ENCODE measurements around the gene MPPED2.

The MPPED2 gene

DNA sequence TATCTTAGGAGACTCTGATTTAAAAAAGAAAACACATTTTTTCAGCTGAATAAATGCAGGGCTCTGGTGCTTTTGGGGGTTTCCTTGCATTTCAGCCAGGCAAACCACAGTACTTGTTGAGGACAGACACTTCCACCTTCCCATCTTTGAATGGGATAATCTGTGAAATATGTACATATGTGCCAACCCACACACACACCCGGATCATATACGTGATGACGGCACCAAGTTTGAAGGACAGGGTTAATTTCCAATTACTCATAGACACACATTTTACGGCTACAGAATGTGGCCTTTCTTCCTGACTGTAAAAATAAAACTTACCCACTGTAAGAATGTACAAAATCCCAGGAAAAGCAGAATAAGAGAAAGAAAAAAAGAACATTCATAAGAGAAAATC is 104.4 kb downstream of the MPPED2 start:
- DNase-seq, result no peak

DNA sequence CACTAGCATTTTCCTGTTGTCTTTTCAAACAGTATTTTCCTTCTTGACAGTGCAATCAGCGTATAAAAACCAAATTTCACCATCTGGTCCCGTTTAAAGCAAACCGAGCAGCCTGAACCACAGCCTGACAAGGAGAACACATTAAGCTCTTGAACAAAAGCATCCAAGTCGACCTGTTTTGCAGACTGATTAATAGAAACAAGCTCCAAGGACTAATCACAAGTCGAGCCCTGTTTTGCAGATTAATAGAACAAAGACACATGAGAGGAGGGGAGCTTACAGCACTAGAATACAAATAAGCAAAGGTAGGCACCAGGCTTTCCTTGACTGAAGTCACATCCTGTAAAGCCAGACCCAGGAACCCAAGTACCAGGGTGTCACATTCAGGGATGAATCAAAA is 104.8 kb downstream of the MPPED2 start:
- no peak for DNase-seq

DNA sequence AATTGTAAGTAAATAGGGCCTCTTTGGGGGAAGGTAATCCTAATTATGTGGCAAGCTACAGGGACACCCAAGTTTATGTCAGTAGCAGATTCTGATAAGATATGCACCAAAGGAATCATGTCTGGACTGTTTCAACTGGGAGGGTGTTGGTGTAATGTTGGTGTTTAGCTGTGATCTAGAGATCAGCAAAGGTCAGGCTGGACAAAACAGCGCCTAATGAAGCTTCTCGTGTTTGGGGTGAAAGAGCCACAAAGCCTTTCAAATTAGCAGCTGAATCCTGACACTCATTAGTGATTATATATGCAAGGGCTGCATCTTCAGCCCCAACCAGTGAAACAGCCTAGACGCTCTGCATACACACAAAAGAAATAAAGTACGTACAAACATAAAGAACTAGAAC is 106.3 kb downstream of the MPPED2 start:
- no peak for DNase-seq

DNA sequence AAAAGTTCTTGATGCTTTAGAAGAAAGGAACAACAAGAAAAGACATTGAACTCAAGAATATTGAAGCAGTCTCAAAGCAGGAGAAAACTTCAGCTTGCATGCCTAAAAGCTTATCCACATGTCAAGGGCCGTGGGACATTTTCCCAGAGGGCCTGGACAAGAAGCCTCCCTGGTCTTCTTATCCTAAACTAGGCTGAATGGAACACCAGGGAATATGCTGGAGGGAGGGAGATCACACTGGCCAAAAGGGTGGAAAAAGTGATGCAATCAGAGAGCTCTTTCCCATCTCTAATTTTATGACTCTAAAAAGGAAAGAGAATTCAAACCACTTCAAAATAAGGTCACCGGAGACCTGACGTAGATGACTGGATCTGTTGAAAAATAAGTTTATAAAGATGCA is 107.2 kb downstream of the MPPED2 start:
- DNase-seq, result no peak

DNA sequence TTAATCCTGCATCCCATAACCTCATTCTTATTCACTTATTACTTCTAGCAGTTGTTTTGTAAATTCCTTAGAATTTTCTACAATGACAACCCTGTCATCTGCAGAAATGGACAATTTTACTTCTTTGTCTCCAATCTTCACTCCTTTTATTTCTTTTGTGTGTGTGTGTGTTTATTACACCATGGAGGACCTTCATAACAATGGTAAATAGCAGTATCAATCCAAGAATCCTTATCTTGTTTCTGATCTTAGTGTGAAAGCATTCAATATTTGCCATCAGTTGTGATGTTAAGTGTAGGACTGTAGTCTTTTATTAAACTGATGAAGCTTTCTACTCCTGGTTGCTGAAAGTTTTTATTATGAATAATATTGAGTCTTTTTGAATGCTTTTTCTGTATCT is 109.1 kb downstream of the MPPED2 start:
- no peak for DNase-seq

DNA sequence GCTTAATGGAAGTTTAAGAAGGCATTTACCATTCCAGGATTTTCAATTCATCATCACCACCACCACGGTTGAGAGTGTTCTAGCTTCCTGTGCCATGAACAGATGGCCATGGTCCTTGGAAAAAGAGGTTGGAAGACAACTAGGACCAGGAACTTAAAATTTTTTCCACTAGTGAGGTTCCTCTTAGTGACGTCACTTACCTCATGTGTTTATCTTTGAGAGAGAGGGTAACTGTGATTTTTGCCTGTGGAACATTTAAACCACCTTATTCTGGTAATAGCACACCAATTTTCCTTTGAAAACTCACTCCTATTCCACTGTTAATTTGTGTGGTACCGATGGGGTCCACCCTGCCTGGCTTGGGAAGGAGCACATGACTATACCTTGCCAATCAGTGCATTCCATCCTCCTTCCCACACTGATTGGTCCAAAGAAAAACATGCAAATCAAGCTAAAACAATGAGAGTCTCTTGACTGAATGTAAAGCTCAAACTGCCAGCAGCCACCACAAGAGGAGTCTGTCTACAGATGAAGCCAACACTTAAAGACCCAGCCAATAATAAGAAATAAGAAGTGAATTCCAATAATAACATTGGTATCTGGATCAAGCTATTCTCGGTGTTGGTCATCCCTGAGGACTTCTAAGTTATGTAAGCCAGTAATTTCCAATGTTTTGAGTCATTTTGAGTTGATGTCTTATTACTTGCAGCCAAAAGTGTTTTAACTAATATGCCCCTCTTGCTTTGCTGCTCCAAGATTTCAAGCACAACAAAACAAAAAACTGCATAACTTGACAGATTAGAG is 111.8 kb downstream of the MPPED2 start:
- no peak for DNase-seq

DNA sequence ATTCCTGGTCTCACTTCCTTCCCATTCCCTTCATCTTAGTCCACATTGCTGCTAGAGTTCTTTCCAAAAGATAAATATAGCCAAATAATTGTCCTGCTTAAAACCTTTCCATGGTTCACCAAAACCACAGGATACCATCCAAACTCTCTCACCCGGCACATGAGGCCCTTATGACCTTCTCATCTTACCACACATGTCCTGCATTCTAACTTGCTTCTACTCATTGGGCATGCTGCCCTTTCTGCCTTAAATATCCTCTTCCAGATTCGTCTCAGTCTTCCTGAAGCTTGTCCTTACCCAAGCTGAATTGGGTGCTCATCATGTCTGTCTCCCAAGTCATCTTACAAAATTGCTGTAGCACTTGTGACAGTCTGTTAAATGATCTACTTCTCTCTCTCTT is 114.9 kb downstream of the MPPED2 start:
- no peak for DNase-seq

DNA sequence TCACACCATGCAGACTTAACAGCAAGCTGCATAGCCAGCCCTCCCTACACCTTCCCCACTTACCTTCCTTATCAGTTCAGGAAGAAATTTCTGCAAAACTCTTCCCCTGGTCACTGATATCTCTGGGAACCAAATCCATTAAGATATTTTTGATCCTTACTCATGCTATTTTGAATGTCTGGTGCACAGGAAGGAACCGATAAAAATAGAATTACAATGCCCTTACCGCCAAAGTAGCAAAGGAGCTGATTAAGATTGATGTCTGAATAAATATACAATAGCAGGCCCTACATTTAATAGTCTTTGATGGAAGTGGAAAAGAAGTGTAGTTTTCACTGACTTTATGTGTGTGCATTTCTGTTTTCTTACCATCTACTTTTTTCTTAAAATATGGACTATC is 117.3 kb downstream of the MPPED2 start:
- DNase-seq, result no peak

DNA sequence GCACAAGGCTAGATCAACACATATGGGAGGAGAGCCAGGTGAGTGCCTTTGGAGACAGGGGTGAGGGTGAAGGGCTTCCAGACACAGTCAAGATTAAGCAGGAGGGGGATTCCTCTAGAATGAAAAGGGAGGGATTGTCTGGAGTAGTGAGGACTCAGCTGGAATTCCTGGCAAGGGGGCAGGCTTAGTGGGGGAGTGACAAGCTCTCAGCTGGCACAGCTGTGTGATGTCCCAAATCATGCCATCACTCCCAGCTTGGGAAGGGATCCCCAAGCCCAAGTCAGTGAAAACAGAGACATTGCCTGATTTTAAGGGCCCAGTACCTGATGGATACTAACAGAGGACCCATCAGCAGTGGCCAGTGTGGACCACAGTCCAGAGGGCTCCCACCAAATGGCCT is 119.0 kb downstream of the MPPED2 start:
- DNase-seq, result no peak

DNA sequence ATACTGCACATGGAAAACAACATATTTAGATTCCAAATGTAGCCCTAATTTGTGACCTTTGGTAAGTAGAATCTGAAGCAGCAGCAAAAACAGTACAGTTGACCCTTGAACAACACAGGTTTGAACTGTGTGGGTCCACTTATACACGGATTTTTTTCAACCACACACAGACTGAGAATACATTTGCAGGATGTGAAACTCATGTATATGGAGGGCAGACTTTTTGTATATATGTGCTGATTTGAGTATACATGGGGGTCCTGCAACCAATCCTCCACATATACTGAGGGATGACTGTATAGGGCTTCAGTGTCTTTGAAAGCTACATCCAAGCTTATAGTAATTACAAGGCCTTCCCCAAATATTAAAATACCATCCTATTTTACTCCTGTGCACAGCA is 120.5 kb downstream of the MPPED2 start:
- DNase-seq, result no peak

DNA sequence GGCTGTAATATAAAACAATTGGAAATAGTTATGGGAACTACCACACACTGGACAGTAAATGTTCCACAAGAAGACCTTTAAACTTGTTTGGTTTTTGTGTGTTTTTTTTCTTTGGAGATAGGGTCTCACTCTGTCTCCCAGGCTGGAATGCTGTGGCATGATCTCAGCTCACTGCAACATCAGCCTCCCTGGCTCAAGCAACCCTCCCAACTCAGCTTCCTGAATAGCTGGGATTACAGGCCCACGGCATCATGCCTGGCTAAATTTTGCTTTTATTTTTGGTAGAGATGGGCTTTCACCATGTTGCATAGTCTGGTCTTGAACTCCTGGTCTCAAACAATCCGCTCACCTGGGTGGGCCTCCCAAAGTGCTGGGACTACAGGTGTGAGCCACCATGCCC is 121.0 kb downstream of the MPPED2 start:
- DNase-seq, result no peak

DNA sequence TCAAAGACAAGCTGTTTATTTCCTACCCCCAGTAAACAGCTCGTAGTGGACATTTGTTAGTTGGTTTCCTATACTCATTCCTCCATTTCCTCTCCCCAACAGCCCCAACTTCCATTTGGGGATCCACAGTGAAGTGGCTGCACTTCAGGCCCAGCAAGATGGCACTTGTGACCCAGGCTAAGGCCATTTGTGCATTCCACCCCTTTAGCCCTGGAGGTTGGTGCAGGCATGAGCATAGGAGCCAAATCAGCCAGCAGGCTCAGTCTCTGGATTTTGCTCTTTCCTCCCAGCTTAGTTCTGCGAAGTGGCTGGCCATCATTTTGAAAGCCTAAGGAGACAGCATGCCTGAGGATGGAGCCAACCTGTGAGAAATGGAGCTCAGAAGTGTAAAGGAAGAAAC is 122.9 kb downstream of the MPPED2 start:
- no peak for DNase-seq

DNA sequence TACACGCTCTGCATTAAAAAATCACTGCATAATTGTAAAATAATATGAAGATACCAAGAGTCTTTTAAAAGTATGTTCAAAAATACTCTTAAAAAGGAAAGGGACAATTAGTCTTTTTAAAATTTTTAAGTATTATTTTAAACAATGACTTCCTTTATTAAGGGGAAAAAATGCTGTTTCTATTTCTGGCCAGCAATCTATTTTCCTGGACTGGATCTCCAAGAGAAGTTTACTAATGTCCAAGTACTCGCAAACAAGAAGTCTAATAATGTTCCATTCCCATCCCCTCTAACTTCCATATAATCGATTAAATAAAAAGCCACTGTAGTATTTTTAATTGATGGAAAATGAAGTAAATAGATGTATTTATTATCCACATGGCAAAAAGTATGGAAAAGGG is 123.7 kb downstream of the MPPED2 start:
- no peak for DNase-seq

DNA sequence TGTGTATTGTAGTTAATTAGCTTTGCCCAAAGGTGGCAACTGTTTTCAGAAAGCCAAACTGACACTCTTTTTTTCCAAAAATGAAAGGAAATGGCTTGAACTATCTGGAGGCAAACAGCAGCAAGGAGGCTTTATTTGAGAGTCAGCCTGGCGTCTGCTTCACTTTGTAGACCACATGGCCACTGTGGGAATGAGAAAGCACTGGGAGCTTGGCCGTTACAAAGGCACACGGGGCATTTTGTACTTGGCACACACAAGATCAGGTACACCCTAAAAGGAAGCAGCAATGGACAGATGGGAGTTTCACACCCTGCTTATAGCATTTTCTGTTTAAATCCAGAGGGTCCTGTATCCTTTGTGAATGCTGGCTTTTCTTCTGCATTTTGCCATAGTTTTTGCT is 126.3 kb downstream of the MPPED2 start:
- no peak for DNase-seq

DNA sequence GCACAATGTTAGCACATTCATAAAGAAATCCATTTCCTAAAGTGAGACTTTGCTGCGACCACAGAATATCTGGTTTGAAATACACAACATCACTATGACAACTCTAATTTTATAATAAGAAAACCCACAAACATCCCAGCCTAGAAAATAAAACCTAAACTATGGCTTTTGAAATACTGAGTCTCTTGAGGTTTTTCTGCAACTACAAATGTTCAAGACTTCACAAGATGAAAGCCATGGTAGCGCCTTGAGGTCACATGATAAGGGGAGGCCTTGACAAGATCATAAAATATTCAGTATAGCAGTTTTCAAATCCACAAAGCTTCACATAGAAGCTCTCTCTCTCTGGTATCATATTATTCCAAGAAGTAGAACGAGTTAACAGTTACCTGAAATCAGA is 126.8 kb downstream of the MPPED2 start:
- no peak for DNase-seq

DNA sequence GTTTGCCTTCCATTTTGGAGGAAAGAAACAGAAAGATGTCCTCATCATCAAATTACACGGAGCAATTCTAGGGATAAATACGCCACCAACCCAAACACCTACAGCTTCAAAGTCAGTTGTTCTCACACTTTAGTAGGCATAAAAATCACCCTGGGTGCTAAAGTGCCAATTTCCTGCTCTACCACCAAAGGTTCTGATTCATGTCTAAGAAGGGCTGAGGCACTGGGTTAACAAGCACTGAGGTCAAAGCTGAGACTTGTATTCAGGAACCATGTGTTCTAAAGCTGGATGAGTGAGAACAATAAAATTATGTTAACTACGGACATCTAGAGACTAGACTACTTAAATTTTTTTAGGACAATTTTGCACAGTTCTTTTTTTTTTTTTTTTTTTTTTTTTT is 127.6 kb downstream of the MPPED2 start:
- DNase-seq, result no peak

DNA sequence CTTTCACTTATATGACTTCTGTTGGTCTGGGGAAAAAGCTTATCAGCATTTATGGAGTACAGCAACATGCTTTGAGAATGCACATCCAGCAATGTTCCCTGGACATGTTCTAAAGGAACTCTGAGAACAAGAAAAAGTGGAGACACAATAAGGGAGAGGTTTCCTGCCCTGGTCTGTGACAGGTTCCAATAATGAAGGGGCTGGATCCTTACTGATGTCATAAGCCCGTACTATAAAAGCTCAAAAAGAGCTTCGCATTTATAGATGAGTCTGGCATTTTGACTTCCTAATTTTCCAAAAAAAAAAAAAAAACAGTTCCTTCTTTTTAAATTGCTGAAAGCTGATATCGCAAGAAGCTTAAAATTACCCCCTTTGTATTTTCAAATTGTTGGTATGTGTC is 129.1 kb downstream of the MPPED2 start:
- DNase-seq, result no peak

DNA sequence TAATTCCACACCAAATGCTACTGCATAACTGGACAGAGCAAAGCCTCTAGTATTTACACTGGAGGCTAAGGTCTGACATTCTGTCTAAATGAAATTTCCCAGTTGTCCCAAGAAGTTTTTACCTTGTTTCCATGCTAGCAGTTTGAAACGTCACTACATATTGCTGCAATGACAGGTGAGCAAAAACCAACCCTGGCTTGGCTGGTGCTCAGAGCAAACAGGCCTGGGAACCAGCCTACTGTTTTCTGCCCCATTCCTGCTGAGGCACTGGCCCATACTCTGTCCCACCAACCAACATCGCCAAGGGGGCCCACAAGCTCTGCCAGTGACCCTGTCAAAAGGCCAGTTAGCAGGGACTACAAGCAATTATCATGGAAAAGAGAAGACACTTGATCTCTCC is 131.1 kb downstream of the MPPED2 start:
- DNase-seq, result no peak

DNA sequence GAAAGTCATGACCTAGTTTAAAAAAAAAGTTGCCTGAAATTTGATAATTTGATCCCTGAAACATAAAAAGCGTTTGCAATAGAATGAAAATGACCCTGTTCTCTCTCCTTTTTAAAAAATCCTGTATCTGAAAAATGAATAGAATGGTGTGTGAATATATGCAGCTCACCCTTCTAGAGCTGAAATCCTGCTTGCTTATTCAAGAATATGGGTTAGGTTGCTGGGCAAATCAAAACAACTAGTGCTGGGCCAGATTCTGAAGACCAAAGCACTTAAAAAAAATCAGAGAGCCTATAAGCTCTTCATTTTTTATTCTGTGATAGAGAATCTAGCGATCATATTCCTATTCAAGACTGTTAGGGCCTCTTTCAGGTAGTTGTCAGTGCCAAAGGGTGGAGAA is 131.6 kb downstream of the MPPED2 start:
- DNase-seq, result no peak

DNA sequence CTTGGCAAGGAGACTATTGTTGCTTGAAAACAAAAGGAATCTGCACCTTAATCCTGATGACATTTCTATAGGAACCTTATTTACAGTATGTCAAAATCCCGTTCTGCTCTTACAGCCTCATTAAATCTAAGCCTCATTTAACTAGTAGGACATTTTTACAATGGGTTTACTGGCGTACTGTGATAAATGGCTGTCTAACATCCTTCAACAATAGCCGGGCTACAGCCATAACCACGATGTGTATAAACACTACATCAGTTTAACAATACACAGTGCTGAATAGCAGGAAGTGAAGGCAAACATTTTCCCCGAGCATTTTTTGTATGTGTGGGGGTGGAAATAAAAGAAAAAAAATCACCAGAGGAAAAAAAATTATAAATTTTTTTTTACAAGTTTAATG is 132.0 kb downstream of the MPPED2 start:
- no peak for DNase-seq

DNA sequence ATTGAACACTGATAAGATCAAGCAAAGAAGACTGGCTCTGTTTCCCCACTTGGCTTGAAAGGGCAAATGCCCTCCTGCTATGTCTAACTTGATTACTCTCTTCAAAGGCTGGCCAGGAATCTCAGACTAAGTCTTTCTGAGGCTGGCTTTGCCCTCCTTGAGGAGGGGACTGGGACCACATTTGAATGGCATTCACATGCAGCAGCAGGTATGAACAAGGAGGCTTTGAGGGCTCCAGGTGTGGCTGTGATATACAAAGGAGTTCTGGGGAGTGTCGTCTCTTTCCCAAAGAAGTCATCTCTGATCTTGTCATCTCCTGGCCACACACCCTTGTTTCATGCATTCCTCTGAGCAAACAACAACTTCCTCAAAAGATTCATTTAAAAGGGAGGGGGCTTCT is 132.4 kb downstream of the MPPED2 start:
- DNase-seq, result no peak

DNA sequence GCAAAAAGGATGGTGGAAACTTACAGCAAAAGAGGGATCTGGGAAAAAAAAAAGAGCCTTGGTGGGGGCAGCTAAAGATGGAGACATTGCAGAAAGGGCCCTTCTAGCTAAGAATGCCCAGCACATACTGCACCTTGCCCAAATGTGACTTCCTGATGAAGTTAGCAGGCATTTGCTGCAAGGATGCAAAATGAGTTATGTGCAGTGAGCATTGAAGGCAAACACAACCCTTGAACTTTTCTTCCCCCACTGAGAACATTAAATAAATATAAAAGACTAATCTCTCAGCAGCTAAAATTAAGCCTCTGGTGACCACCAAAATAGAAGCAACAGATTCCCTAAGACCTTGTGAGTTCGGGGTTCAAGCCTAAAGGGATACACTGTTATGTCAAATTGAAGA is 133.3 kb downstream of the MPPED2 start:
- no peak for DNase-seq

DNA sequence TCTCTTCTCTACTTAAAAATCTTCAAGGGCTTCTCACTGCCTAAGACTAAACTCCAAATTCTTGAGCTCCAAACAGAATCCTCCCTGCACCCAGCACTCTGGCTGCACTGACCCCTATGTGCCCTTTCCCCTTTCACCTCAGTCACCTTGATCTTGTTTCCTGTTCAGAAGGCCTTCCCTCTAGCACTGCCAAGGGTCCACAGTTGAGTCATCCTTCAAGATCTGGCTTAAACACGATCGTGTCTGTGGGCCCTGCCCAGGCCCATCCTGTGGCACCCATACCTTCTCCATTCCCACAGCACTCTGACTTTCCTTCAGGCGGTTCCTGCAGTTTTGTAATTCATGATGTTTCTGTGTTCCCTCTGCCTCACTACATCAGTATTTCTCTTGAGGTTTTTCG is 134.0 kb downstream of the MPPED2 start:
- no peak for DNase-seq

DNA sequence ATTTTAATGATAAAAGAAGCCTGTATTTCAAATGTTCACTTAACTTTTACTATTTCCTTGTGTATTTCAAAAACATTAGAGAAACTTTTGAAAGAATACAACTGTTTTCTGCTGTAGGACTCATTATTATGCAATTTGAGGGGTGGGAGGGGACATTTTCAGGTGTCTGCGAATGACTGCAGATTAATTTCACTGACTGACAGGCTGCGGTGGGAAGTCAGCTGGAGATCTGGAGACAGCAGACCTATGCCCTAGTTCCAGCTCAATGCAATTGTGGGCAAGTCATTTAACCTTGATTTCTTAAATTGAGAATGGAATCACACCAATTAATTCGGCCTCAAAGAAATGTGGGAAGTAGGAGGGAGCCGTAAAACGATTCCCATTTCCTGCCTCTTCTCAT is 134.5 kb downstream of the MPPED2 start:
- no peak for DNase-seq

DNA sequence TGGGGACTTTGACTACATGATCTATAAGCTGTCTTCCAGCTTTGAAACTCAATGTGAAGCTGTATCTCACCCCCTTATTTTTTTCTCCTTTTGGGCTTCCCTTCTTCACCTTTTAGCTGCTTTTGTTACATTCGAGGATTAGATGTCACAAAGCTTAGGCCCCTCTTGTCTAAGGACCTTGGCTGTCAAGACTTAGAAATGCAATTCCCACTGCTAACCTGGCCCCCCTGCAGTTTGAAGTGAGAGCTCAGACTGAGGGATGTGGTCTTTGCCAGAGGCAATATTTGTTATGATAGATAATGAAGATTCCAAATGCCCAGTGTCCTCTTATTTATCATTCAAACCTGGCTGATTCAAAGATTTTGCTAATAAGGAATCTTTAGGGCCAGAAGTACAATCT is 135.0 kb downstream of the MPPED2 start:
- DNase-seq, result no peak

Measured in CD4-positive, alpha-beta T cell treated with Interleukin-10 for 1 hour (primary cell).